ENCODE results near the gene CLEC2L. TPM values are rescaled to one million over a fixed set of nuclear protein-coding genes. Genes with fewer than 3 reads are reported as not detected.

Gene CLEC2L
- total RNA-seq, 2 donors from 2014 or later: not detected

- TF ChIP-seq CTCF (IDR thresholded peaks at IDR 0.05): no peak
- Histone ChIP-seq H3K27me3 (no peaks in the 10 kb centered on the region), H3K4me1 (no peaks in the 10 kb centered on the region), H3K36me3 (no peaks in the 10 kb centered on the region), H3K4me3 (no peak overlapping the region), H3K9me3 (no peaks in the 10 kb centered on the region), H3K27ac (no peak overlapping the region)
- DNase-seq (ENCODE audit: low spot score): no peak
Measured at GRCh38 chr7:139560199-139560598, 36.7 kb downstream of the CLEC2L start.

- no peak for TF ChIP-seq CTCF (IDR thresholded peaks at IDR 0.05)
- no peaks in the 10 kb centered on the region for H3K9me3 ChIP-seq
- H3K4me3 ChIP-seq: no peak overlapping the region
- H3K36me3 ChIP-seq: no peaks in the 10 kb centered on the region
- no peaks in the 10 kb centered on the region for H3K4me1 ChIP-seq
- no peaks in the 10 kb centered on the region for H3K27me3 ChIP-seq
- H3K27ac ChIP-seq: no peak overlapping the region
- DNase-seq (ENCODE audit: low spot score): no peak
Measured at GRCh38 chr7:139560678-139561077, 37.2 kb downstream of the CLEC2L start.

GRCh38 chr7:139562491-139562890 is 39.0 kb downstream of the CLEC2L start:
- Histone ChIP-seq H3K27ac (no peak overlapping the region), H3K27me3 (no peaks in the 10 kb centered on the region), H3K4me1 (no peaks in the 10 kb centered on the region), H3K4me3 (no peak overlapping the region), H3K36me3 (no peaks in the 10 kb centered on the region), H3K9me3 (no peaks in the 10 kb centered on the region)
- DNase-seq (ENCODE audit: low spot score): no peak
- no peak for TF ChIP-seq CTCF (IDR thresholded peaks at IDR 0.05)

GRCh38 chr7:139562961-139563565 is 39.6 kb downstream of the CLEC2L start:
- H3K36me3 ChIP-seq: no peaks in the 10 kb centered on the region
- DNase-seq (ENCODE audit: low spot score): no peak
- TF ChIP-seq CTCF (IDR thresholded peaks at IDR 0.05): no peak

GRCh38 chr7:139563856-139564255 is 40.4 kb downstream of the CLEC2L start:
- Histone ChIP-seq H3K27ac (no peak overlapping the region), H3K9me3 (no peaks in the 10 kb centered on the region), H3K27me3 (no peaks in the 10 kb centered on the region), H3K4me1 (no peaks in the 10 kb centered on the region), H3K4me3 (no peak overlapping the region), H3K36me3 (no peaks in the 10 kb centered on the region)
- DNase-seq (ENCODE audit: low spot score): no peak
- no peak for TF ChIP-seq CTCF (IDR thresholded peaks at IDR 0.05)

More at GRCh38 chr7:139562961-139563565, 39.6 kb downstream of the CLEC2L start:
- Histone ChIP-seq H3K4me3 (no peak overlapping the region), H3K27me3 (no peaks in the 10 kb centered on the region), H3K4me1 (no peaks in the 10 kb centered on the region), H3K27ac (no peak overlapping the region), H3K9me3 (no peaks in the 10 kb centered on the region)

GRCh38 chr7:139566075-139566474 is 42.6 kb downstream of the CLEC2L start:
- no peak overlapping the region for H3K4me3 ChIP-seq
- DNase-seq (ENCODE audit: low spot score): no peak
- peaks cover 7% of the 10 kb centered on the region for H3K36me3 ChIP-seq
- no peaks in the 10 kb centered on the region for H3K4me1 ChIP-seq
- H3K9me3 ChIP-seq: no peaks in the 10 kb centered on the region
- no peak for TF ChIP-seq CTCF (IDR thresholded peaks at IDR 0.05)
- H3K27ac ChIP-seq: no peak overlapping the region
- no peaks in the 10 kb centered on the region for H3K27me3 ChIP-seq

Measured in right atrium auricular region (tissue), 2 donors.